H9 (cell line): ENCODE measurements around the gene SAMHD1. TPM values are rescaled to one million over a fixed set of nuclear protein-coding genes. Genes with fewer than 3 reads are reported as not detected.

Experiments
- DNase-seq: peaks from one replicate; pipeline ENCODE4 v3.0.0-alpha.2; 2017
- H2AFZ ChIP-seq: one replicate; pipeline ENCODE4 v1.6.1; 2013; ENCODE audit warnings: mild to moderate bottlenecking, low read length, control low read depth, moderate library complexity
- H2AK5ac ChIP-seq: 2 replicates; pipeline ENCODE4 v1.6.1; 2013; ENCODE audit warnings: low read length, control low read depth, mixed read lengths; ENCODE audit not compliant: insufficient read length
- H2BK120ac ChIP-seq: one replicate; pipeline ENCODE4 v1.6.1; 2013; ENCODE audit warnings: low read depth, mild to moderate bottlenecking, low read length, control low read depth, inconsistent platforms; ENCODE audit not compliant: poor library complexity, severe bottlenecking
- H2BK12ac ChIP-seq: 2 replicates; pipeline ENCODE4 v1.6.1; 2013; ENCODE audit warnings: low read length, control low read depth, mixed read lengths, low read depth; ENCODE audit not compliant: insufficient read length
- H2BK15ac ChIP-seq: 2 replicates; pipeline ENCODE4 v1.6.1; 2013; ENCODE audit warnings: low read depth, low read length, control low read depth
- H2BK20ac ChIP-seq: one replicate; pipeline ENCODE4 v1.6.1; 2013; ENCODE audit warnings: low read depth, mild to moderate bottlenecking, low read length, control low read depth, inconsistent platforms; ENCODE audit not compliant: poor library complexity, severe bottlenecking
- H2BK5ac ChIP-seq: 2 replicates; pipeline ENCODE4 v1.6.1; 2013; ENCODE audit warnings: low read length, control low read depth, mixed read lengths; ENCODE audit not compliant: insufficient read length
- H3K14ac ChIP-seq: 2 replicates; pipeline ENCODE4 v1.6.1; 2013; ENCODE audit warnings: low read length, control low read depth; ENCODE audit not compliant: insufficient read depth
- H3K18ac ChIP-seq: 2 replicates; pipeline ENCODE4 v1.6.1; 2013; ENCODE audit warnings: low read depth, mild to moderate bottlenecking, mixed read lengths, low read length, control low read depth; ENCODE audit not compliant: insufficient read length
- H3K23ac ChIP-seq: 2 replicates; pipeline ENCODE4 v1.6.1; 2013; ENCODE audit warnings: low read length, control low read depth, mixed read lengths, low read depth; ENCODE audit not compliant: insufficient read length
- H3K23me2 ChIP-seq: 2 replicates; pipeline ENCODE4 v1.6.1; 2013; ENCODE audit warnings: low read depth, mild to moderate bottlenecking, mixed read lengths, low read length, control low read depth; ENCODE audit not compliant: insufficient read length, poor library complexity, severe bottlenecking
- H3K27ac ChIP-seq: 2 replicates; pipeline ENCODE4 v1.5.1; 2013; ENCODE audit warnings: low read length, control low read depth, mixed read lengths, low read depth; ENCODE audit not compliant: insufficient read length
- H3K27me3 ChIP-seq: 2 replicates; pipeline ENCODE4 v1.6.1; 2013; ENCODE audit warnings: low read length, control low read depth, inconsistent platforms; ENCODE audit not compliant: insufficient read depth
- H3K4ac ChIP-seq: 2 replicates; pipeline ENCODE4 v1.6.1; 2013; ENCODE audit warnings: low read depth, mild to moderate bottlenecking, control low read depth, inconsistent platforms, low read length, moderate library complexity
- H3K4me1 ChIP-seq: 2 replicates; pipeline ENCODE4 v1.6.1; 2013; ENCODE audit warnings: low read length, control low read depth, inconsistent platforms; ENCODE audit not compliant: insufficient read depth
- H3K4me2 ChIP-seq: 2 replicates; pipeline ENCODE4 v1.6.1; 2013; ENCODE audit warnings: low read length, control low read depth, mixed read lengths; ENCODE audit not compliant: insufficient read length, insufficient read depth
- H3K56ac ChIP-seq: 2 replicates; pipeline ENCODE4 v1.6.1; 2013; ENCODE audit warnings: low read depth, mild to moderate bottlenecking, mixed read lengths, low read length, control low read depth; ENCODE audit not compliant: insufficient read length
- H3K79me1 ChIP-seq: 2 replicates; pipeline ENCODE4 v1.6.1; 2013; ENCODE audit warnings: low read depth, mild to moderate bottlenecking, moderate library complexity, low read length, control low read depth, inconsistent platforms; ENCODE audit not compliant: insufficient read depth, poor library complexity, severe bottlenecking
- H3K79me2 ChIP-seq: 2 replicates; pipeline ENCODE4 v1.6.1; 2013; ENCODE audit warnings: low read length, control low read depth, inconsistent platforms; ENCODE audit not compliant: insufficient read depth
- H3K9ac ChIP-seq: 2 replicates; pipeline ENCODE4 v1.6.1; 2013; ENCODE audit warnings: low read length, control low read depth, mixed read lengths; ENCODE audit not compliant: insufficient read length; ENCODE audit errors: extremely low read depth
- H3K9me3 ChIP-seq: one replicate; pipeline ENCODE4 v1.6.1; 2013; ENCODE audit warnings: low read depth, low read length, inconsistent platforms; ENCODE audit not compliant: control insufficient read depth
- H3T11ph ChIP-seq: one replicate; pipeline ENCODE4 v1.6.1; 2013; ENCODE audit warnings: mild to moderate bottlenecking, low read length, control low read depth, inconsistent platforms
- H4K20me1 ChIP-seq: one replicate; pipeline ENCODE4 v1.6.1; 2013; ENCODE audit not compliant: control insufficient read depth, insufficient read length, insufficient read depth
- H4K5ac ChIP-seq: 2 replicates; pipeline ENCODE4 v1.6.1; 2013; ENCODE audit warnings: low read depth, mild to moderate bottlenecking, mixed read lengths, low read length, control low read depth; ENCODE audit not compliant: insufficient read length
- H4K8ac ChIP-seq: replicated peaks from 2 replicates; pipeline ENCODE4 v1.6.1; 2013; ENCODE audit warnings: low read length, control low read depth, mixed read lengths, low read depth; ENCODE audit not compliant: insufficient read length
- H4K91ac ChIP-seq: 2 replicates; pipeline ENCODE4 v1.6.1; 2013; ENCODE audit warnings: low read depth, mild to moderate bottlenecking, moderate library complexity, mixed read lengths, low read length, control low read depth; ENCODE audit not compliant: insufficient read length
- H3K27ac Mint-ChIP-seq, 3 experiments: 2 replicates in 2 of 3; 3 replicates in 1 of 3; pipeline ENCODE4 v1.8.0; 2020 to 2021; ENCODE audit warnings: mixed read lengths in 3 of 3, mild to moderate bottlenecking in 1 of 3, moderate library complexity in 1 of 3
- H3K27me3 Mint-ChIP-seq: 2 replicates; pipeline ENCODE4 v1.8.0; 2021; ENCODE audit warnings: low read depth, mild to moderate bottlenecking, moderate library complexity, mixed read lengths
- H3K36me3 Mint-ChIP-seq, 3 experiments: 2 replicates in 2 of 3; 3 replicates in 1 of 3; pipeline ENCODE4 v1.8.0; 2020 to 2021; ENCODE audit warnings: low read depth in 3 of 3, mixed read lengths in 3 of 3; ENCODE audit not compliant: insufficient read depth in 1 of 3
- H3K4me1 Mint-ChIP-seq, 2 experiments: 2 replicates each; pipeline ENCODE4 v1.8.0; 2020; ENCODE audit warnings: mixed read lengths in 2 of 2
- H3K4me3 Mint-ChIP-seq, 2 experiments: 2 replicates in 1 of 2; 3 replicates in 1 of 2; pipeline ENCODE4 v1.8.0; 2020 to 2021; ENCODE audit warnings: mild to moderate bottlenecking in 2 of 2, mixed read lengths in 2 of 2, moderate library complexity in 1 of 2
- H3K9me3 Mint-ChIP-seq, 2 experiments: 2 replicates in 1 of 2; 3 replicates in 1 of 2; pipeline ENCODE4 v1.8.0; 2020; ENCODE audit warnings: mild to moderate bottlenecking in 2 of 2, mixed read lengths in 2 of 2, moderate library complexity in 1 of 2
- WGBS: extraction: QIAGEN DNeasy Blood & Tissue Kit; methylation state at CpG from one replicate; pipeline ENCODE4 v1.1.7; 2013; ENCODE audit warnings: missing lambda C conversion rate, low lambda C conversion rate, mixed read lengths; ENCODE audit not compliant: insufficient read length; ENCODE audit errors: extremely low coverage; 5-methylcytosine and 5-hydroxymethylcytosine counted together
- total RNA-seq: library from RNA; stranded (reverse); gene quantifications from 2 replicates; pipeline ENCODE4 v1.2.1, GENCODE V29; 2021
- TF ChIP-seq, protein P1 (sequence below): fragments of 200-600 bp; sonication (generic); conservative IDR thresholded peaks from 3 replicates; pipeline ENCODE4 v1.8.0; 2021; ENCODE audit warnings: antibody characterized with exemption, mild to moderate bottlenecking

The SAMHD1 gene
- total RNA-seq, 1 experiment from 2014 or later = 53.1 TPM

DNA sequence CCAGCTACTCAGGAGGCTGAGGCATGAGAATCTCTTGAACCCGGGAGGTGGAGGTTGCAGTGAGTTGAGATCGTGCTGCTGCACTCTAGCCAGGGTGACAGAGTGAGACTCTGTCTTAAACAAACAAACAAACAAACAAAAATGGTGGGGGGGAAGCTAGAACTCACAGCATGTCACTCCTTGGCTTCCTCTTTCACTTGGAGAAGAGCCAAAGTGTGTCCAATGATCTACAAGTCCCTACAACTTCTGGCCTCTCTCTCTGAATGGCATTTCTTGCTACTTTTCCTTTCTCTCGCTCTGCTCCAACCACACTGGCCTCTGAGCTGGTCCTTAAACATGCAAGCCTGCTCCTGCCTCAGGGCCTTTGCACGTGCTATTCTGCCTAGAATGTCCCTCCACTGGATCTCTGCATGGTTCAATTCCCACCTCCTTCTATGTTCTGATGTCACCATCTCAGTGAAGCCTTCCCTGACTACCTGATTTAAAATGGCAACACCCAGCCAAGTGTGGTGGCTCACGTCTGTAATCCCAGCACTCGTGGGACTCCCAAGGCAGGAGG is 67.5 kb downstream of the SAMHD1 start:
- Mint-ChIP-seq H3K4me1 (peaks cover 14 to 21% of the 10 kb centered on the region in 2 experiments), H3K27ac (no peak overlapping the region), H3K4me3 (no peak overlapping the region), H3K9me3 (no peaks in the 10 kb centered on the region), H3K27me3 (peaks cover 2% of the 10 kb centered on the region; the same call in 1 of the 2 replicates), H3K36me3 (no peaks in the 10 kb centered on the region; a peak in 1 of 7 replicates)
- Histone ChIP-seq H4K8ac (no peak overlapping the region), H3T11ph (no peak overlapping the region), H3K4me1 (no peaks in the 10 kb centered on the region; the same call in none of the 2 replicates), H2BK120ac (no peak overlapping the region), H2BK12ac (no peak overlapping the region), H3K56ac (no peak overlapping the region), H3K23ac (no peak overlapping the region), H3K9ac (no peak overlapping the region), H4K5ac (no peak overlapping the region), H3K9me3 (no peaks in the 10 kb centered on the region), H3K4ac (no peak overlapping the region), H4K20me1 (no peaks in the 10 kb centered on the region), H3K79me2 (no peaks in the 10 kb centered on the region), H2BK5ac (no peak overlapping the region), H3K18ac (no peak overlapping the region), H3K4me2 (no peak overlapping the region), H3K23me2 (no peaks in the 10 kb centered on the region), H2AK5ac (no peak overlapping the region), H4K91ac (no peak overlapping the region), H2BK15ac (no peak overlapping the region), H2AFZ (no peak overlapping the region), H3K27ac (no peak overlapping the region), H3K27me3 (no peaks in the 10 kb centered on the region), H3K79me1 (no peaks in the 10 kb centered on the region), H2BK20ac (no peak overlapping the region), H3K14ac (no peak overlapping the region)
- TF ChIP-seq, protein P1, sequence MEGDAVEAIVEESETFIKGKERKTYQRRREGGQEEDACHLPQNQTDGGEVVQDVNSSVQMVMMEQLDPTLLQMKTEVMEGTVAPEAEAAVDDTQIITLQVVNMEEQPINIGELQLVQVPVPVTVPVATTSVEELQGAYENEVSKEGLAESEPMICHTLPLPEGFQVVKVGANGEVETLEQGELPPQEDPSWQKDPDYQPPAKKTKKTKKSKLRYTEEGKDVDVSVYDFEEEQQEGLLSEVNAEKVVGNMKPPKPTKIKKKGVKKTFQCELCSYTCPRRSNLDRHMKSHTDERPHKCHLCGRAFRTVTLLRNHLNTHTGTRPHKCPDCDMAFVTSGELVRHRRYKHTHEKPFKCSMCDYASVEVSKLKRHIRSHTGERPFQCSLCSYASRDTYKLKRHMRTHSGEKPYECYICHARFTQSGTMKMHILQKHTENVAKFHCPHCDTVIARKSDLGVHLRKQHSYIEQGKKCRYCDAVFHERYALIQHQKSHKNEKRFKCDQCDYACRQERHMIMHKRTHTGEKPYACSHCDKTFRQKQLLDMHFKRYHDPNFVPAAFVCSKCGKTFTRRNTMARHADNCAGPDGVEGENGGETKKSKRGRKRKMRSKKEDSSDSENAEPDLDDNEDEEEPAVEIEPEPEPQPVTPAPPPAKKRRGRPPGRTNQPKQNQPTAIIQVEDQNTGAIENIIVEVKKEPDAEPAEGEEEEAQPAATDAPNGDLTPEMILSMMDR = no peak
- no peak for DNase-seq
- no CpG with 5 or more reads among the region's 6 CpGs for WGBS
